Smooth muscle cell (in vitro differentiated cells): ENCODE measurements around the gene FPGS. TPM values are rescaled to one million over a fixed set of nuclear protein-coding genes. Genes with fewer than 3 reads are reported as not detected.

ENCODE experiments used
- DNase-seq: peaks from one replicate; lab custom pipeline; 2025; ENCODE audit not compliant: unreplicated experiment; lab: John Stamatoyannopoulos, UW
- H2AFZ ChIP-seq: fragments of 200-600 bp; sonication (generic); 2 replicates; pipeline ENCODE4 v1.6.0; 2016; ENCODE audit warnings: antibody characterized with exemption, low read depth, mild to moderate bottlenecking
- H3F3A ChIP-seq: fragments of 200-600 bp; sonication (generic); 2 replicates; pipeline ENCODE4 v1.6.0; 2017; ENCODE audit warnings: antibody characterized with exemption, low read depth
- H3K27ac ChIP-seq: fragments of 200-600 bp; sonication (generic); 2 replicates; pipeline ENCODE4 v1.5.1; 2016; ENCODE audit warnings: low read depth, mild to moderate bottlenecking
- H3K27me3 ChIP-seq: fragments of 200-600 bp; sonication (generic); 2 replicates; pipeline ENCODE4 v1.6.1; 2016; ENCODE audit warnings: low read depth, mild to moderate bottlenecking
- H3K36me3 ChIP-seq: fragments of 200-600 bp; sonication (generic); 2 replicates; pipeline ENCODE4 v1.5.1; 2016; ENCODE audit warnings: low read depth
- H3K4me1 ChIP-seq: fragments of 200-600 bp; sonication (generic); 2 replicates; pipeline ENCODE4 v1.5.1; 2016; ENCODE audit warnings: low read depth
- H3K4me2 ChIP-seq: fragments of 200-600 bp; sonication (generic); 2 replicates; pipeline ENCODE4 v1.6.0; 2016; ENCODE audit warnings: mild to moderate bottlenecking
- H3K4me3 ChIP-seq: fragments of 200-600 bp; sonication (generic); 2 replicates; pipeline ENCODE4 v1.5.1; 2016; ENCODE audit warnings: mild to moderate bottlenecking
- H3K79me2 ChIP-seq: fragments of 200-600 bp; sonication (generic); 2 replicates; pipeline ENCODE4 v1.6.0; 2016; ENCODE audit warnings: low read depth, mild to moderate bottlenecking
- H3K9ac ChIP-seq: fragments of 200-600 bp; sonication (generic); 2 replicates; pipeline ENCODE4 v1.6.0; 2016; ENCODE audit warnings: low read depth
- H3K9me3 ChIP-seq: fragments of 200-600 bp; sonication (generic); replicated peaks from 2 replicates; pipeline ENCODE4 v1.5.1; 2016; ENCODE audit warnings: low read depth
- H4K20me1 ChIP-seq: fragments of 200-600 bp; sonication (generic); 2 replicates; pipeline ENCODE4 v1.6.0; 2016; ENCODE audit warnings: low read depth
- WGBS: methylation state at CpG from one replicate; pipeline ENCODE4 v1.1.7; 2016; ENCODE audit warnings: low lambda C conversion rate; 5-methylcytosine and 5-hydroxymethylcytosine counted together
- polyA plus RNA-seq: library from polyadenylated mRNA; unstranded; fragments of >200 nt; fragmentation: Nextera tagmentation; extraction: Ambion mirVana; gene quantifications from 2 replicates; pipeline ENCODE4 v1.2.1, GENCODE V29; 2016
- total RNA-seq: library from RNA; depleted of rRNA; stranded (reverse); fragments of >200 nt; gene quantifications from 2 replicates; pipeline ENCODE4 v1.2.3, GENCODE V29; 2014
- TF ChIP-seq, protein P1 (sequence below): fragments of 200-600 bp; sonication (generic); IDR thresholded peaks from 2 replicates; pipeline ENCODE4 v1.5.1; 2017; ENCODE audit warnings: borderline replicate concordance, mild to moderate bottlenecking, antibody characterized with exemption; ENCODE audit not compliant: insufficient read depth, poor library complexity, severe bottlenecking

The FPGS gene
- total and polyA plus RNA-seq, 2 experiments from 2014 or later: 12.9 to 34.9 TPM

DNA sequence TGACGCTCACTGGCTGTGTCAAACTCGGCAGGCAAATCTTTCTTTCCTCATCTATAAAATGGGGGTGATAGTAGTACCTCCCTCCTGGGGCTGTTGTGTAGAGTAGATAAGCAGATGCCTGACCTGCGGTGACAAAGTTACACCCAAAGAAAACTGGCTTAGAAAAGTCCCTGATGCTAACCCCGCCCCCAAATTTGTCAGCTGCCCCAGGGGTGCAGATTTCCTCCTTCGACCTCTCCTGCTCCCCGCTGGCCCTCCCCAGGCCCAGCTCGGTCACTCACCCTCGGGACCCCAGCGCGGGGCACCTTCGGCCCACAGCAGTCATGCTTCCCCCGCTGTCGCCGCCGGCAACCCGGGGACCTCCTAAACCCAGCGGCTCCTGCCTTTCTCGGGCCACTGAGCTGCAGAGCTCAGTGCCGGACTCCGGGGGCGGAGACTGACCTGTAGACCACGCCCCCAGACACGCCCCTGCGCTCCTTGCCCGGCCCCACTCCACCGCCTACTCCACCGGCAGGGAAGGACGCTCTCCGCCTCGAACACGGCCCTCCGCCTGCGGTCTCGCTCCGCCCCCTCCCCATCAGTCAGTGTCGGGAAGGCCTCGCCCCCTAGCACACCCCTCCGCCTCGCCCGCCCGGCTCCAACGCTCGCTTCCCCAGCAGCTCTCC lies 31.6 kb upstream of the FPGS start:
- H3K4me1 ChIP-seq: peaks cover 8% of the 10 kb centered on the region
- H3K79me2 ChIP-seq: no peaks in the 10 kb centered on the region
- peak; percentile 96 for DNase-seq
- H3F3A ChIP-seq: no peaks in the 10 kb centered on the region
- peak overlapping the region; percentile 55 for H3K4me3 ChIP-seq
- no peaks in the 10 kb centered on the region for H3K9me3 ChIP-seq
- no peaks in the 10 kb centered on the region for H3K36me3 ChIP-seq
- TF ChIP-seq, protein P1, sequence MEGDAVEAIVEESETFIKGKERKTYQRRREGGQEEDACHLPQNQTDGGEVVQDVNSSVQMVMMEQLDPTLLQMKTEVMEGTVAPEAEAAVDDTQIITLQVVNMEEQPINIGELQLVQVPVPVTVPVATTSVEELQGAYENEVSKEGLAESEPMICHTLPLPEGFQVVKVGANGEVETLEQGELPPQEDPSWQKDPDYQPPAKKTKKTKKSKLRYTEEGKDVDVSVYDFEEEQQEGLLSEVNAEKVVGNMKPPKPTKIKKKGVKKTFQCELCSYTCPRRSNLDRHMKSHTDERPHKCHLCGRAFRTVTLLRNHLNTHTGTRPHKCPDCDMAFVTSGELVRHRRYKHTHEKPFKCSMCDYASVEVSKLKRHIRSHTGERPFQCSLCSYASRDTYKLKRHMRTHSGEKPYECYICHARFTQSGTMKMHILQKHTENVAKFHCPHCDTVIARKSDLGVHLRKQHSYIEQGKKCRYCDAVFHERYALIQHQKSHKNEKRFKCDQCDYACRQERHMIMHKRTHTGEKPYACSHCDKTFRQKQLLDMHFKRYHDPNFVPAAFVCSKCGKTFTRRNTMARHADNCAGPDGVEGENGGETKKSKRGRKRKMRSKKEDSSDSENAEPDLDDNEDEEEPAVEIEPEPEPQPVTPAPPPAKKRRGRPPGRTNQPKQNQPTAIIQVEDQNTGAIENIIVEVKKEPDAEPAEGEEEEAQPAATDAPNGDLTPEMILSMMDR: no peak
- H3K27me3 ChIP-seq: no peaks in the 10 kb centered on the region
- H3K9ac ChIP-seq: no peak overlapping the region
- H4K20me1 ChIP-seq: no peaks in the 10 kb centered on the region
- WGBS: 6% methylated on average over 26 of the region's 43 CpGs
- peak overlapping the region; percentile 58 for H2AFZ ChIP-seq
- peak overlapping the region; percentile 86 for H3K4me2 ChIP-seq
- no peak overlapping the region for H3K27ac ChIP-seq

DNA sequence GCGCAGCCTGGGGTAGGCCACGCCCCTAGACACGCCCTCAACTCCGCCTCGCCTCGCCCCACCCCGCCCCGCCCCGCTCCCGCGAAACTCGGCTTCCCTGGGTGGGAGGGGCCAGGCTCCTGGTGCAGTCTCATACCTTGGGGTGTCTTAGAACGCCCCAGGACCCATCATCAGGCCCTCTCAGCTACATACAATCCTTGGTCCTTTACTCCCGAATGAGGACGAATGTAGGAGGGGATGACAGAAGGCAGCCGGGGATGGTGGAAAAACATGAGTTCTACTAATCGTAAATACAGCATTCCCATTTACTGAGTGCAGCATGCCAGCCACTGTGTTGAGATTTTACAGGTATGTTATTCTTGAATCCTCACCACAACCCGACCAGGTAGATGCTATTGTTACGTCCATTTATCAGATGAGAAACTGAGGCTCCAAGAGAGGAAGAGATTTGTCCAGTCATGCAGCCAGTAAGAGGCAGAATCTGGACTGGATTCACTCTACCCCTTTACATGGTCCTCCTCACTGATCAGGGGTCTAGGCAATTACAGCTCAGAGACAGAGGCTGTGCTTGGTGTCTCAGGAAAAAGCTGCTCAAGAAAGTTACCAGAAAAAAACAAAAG lies 31.0 kb upstream of the FPGS start:
- H3K4me1 ChIP-seq: peaks cover 8% of the 10 kb centered on the region
- peak overlapping the region; percentile 11 for H2AFZ ChIP-seq
- H3K4me2 ChIP-seq: peak overlapping the region; percentile 82
- no peaks in the 10 kb centered on the region for H3K36me3 ChIP-seq
- no peaks in the 10 kb centered on the region for H3F3A ChIP-seq
- H3K79me2 ChIP-seq: no peaks in the 10 kb centered on the region
- H3K9me3 ChIP-seq: no peaks in the 10 kb centered on the region
- H3K9ac ChIP-seq: no peak overlapping the region
- TF ChIP-seq, protein P1: no peak
- H3K27ac ChIP-seq: no peak overlapping the region
- 8% methylated on average over 12 of the region's 19 CpGs for WGBS
- no peaks in the 10 kb centered on the region for H3K27me3 ChIP-seq
- no peak for DNase-seq
- no peaks in the 10 kb centered on the region for H4K20me1 ChIP-seq
- peak overlapping the region; percentile 55 for H3K4me3 ChIP-seq

DNA sequence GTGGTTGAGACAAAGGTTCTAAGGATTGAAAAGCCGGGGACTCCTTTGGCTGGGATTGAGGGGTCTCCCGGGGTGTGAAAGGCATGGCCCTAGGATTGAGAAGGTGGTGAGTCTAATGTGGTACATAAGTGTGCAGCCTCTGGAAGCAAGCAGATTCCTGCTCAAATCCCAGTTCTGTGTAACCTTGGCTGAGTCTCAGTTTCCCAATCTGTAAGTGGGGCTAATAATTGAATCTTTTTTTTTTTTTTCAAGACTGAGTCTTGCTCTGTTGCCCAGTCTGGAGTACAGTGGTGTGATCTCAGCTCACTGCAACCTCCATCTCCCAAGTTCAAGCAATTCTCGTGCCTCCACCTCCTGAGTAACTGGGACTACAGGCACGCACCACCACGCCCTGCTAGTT lies 30.1 kb upstream of the FPGS start:
- no peaks in the 10 kb centered on the region for H3K9me3 ChIP-seq
- no peaks in the 10 kb centered on the region for H3K27me3 ChIP-seq
- TF ChIP-seq, protein P1: no peak
- 98% methylated on average over 5 of the region's 5 CpGs for WGBS
- H3K4me1 ChIP-seq: peaks cover 8% of the 10 kb centered on the region
- no peak overlapping the region for H3K9ac ChIP-seq
- no peaks in the 10 kb centered on the region for H3F3A ChIP-seq
- no peak for DNase-seq
- no peaks in the 10 kb centered on the region for H3K36me3 ChIP-seq
- no peak overlapping the region for H3K4me2 ChIP-seq
- no peaks in the 10 kb centered on the region for H3K79me2 ChIP-seq
- no peaks in the 10 kb centered on the region for H4K20me1 ChIP-seq
- no peak overlapping the region for H3K27ac ChIP-seq
- no peak overlapping the region for H3K4me3 ChIP-seq
- no peak overlapping the region for H2AFZ ChIP-seq
